ENCODE results near the gene AP1S3. TPM values are rescaled to one million over a fixed set of nuclear protein-coding genes. Genes with fewer than 3 reads are reported as not detected.
A peak's percentile ranks its signal among the peaks of the same experiment; 100 is the strongest.

The AP1S3 gene
- total RNA-seq, 1 donor from 2014 or later: 0.80 TPM

DNA sequence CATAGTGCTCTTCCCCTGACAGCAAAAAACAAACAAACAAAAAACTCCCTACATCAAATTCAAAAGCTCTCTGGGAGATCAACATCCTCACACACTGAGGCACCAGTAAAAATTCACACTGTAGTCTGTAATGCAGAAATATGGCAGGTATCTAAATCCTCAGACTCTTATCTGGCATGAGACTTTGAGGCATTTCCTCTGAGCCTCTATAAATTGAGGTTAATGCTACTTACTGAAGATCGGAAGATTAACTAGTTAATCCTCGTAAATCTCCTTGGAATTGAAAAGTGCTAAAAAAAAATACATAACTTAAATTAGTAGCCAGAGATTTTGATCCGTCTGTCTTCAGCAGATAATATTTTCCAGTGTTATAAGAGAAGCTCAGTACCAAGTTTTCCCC lies 65.0 kb downstream of the AP1S3 start:
- Mint-ChIP-seq H3K27me3 (ENCODE audit: unreplicated experiment) (no peaks in the 10 kb centered on the region), H3K36me3 (ENCODE audit: low read depth, unreplicated experiment) (no peaks in the 10 kb centered on the region), H3K27ac (ENCODE audit: unreplicated experiment) (no peak overlapping the region), H3K4me3 (ENCODE audit: unreplicated experiment) (no peak overlapping the region), H3K9me3 (ENCODE audit: unreplicated experiment) (no peaks in the 10 kb centered on the region), H3K4me1 (ENCODE audit: unreplicated experiment) (peaks cover 11% of the 10 kb centered on the region)
- no peak for DNase-seq (ENCODE audit: low spot score)
- TF ChIP-seq, protein P1, sequence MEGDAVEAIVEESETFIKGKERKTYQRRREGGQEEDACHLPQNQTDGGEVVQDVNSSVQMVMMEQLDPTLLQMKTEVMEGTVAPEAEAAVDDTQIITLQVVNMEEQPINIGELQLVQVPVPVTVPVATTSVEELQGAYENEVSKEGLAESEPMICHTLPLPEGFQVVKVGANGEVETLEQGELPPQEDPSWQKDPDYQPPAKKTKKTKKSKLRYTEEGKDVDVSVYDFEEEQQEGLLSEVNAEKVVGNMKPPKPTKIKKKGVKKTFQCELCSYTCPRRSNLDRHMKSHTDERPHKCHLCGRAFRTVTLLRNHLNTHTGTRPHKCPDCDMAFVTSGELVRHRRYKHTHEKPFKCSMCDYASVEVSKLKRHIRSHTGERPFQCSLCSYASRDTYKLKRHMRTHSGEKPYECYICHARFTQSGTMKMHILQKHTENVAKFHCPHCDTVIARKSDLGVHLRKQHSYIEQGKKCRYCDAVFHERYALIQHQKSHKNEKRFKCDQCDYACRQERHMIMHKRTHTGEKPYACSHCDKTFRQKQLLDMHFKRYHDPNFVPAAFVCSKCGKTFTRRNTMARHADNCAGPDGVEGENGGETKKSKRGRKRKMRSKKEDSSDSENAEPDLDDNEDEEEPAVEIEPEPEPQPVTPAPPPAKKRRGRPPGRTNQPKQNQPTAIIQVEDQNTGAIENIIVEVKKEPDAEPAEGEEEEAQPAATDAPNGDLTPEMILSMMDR (IDR thresholded peaks at IDR 0.05; ENCODE audit: unreplicated experiment): no peak

DNA sequence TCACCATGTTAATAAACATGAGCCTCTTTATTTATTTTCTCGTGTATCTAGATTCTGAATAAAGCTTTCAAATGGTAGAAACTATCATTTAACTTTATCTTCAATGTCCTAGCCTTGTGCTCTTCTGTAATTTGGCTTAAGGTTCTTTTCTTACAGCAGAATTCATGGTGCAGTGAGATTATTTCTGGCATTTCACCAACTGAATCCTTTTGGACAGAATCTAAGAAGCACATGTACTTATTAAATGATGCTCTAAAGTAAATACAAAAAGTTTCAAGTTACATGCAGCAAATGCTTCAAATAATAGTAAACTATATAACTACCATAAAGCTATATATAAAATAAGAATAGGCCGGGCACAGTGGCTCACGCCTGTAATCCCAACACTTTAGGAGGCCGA lies 65.9 kb downstream of the AP1S3 start:
- Mint-ChIP-seq H3K27ac (ENCODE audit: unreplicated experiment) (no peak overlapping the region), H3K4me1 (ENCODE audit: unreplicated experiment) (peaks cover 13% of the 10 kb centered on the region), H3K9me3 (ENCODE audit: unreplicated experiment) (no peaks in the 10 kb centered on the region), H3K36me3 (ENCODE audit: low read depth, unreplicated experiment) (no peaks in the 10 kb centered on the region), H3K4me3 (ENCODE audit: unreplicated experiment) (no peak overlapping the region), H3K27me3 (ENCODE audit: unreplicated experiment) (no peaks in the 10 kb centered on the region)
- TF ChIP-seq, protein P1 (IDR thresholded peaks at IDR 0.05; ENCODE audit: unreplicated experiment): no peak
- DNase-seq (ENCODE audit: low spot score): no peak

DNA sequence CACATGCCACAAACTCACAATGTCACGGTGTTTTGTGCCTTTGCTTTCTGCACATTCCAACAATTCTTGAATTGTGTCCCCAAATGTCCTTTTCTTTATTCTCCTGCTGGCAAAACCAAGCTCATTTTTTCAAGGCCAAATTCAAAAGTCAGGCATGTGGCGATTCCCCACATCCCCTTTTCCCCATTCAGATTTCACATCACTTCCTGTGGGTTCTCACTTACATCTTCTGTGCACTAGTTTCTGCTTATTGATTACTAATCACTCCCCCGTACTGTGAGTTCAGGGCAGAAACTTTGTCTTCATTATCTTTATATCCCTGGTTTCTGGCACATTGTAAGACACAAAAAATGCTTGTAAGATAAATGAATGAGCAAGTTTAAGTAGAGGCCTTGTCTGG lies 69.2 kb downstream of the AP1S3 start:
- H3K4me3 Mint-ChIP-seq (ENCODE audit: unreplicated experiment): no peak overlapping the region
- no peak overlapping the region for H3K27ac Mint-ChIP-seq (ENCODE audit: unreplicated experiment)
- H3K9me3 Mint-ChIP-seq (ENCODE audit: unreplicated experiment): no peaks in the 10 kb centered on the region
- peaks cover 4% of the 10 kb centered on the region for H3K27me3 Mint-ChIP-seq (ENCODE audit: unreplicated experiment)
- DNase-seq (ENCODE audit: low spot score): no peak
- TF ChIP-seq, protein P1 (IDR thresholded peaks at IDR 0.05; ENCODE audit: unreplicated experiment): no peak
- H3K36me3 Mint-ChIP-seq (ENCODE audit: low read depth, unreplicated experiment): peaks cover 3% of the 10 kb centered on the region
- H3K4me1 Mint-ChIP-seq (ENCODE audit: unreplicated experiment): peaks cover 28% of the 10 kb centered on the region

DNA sequence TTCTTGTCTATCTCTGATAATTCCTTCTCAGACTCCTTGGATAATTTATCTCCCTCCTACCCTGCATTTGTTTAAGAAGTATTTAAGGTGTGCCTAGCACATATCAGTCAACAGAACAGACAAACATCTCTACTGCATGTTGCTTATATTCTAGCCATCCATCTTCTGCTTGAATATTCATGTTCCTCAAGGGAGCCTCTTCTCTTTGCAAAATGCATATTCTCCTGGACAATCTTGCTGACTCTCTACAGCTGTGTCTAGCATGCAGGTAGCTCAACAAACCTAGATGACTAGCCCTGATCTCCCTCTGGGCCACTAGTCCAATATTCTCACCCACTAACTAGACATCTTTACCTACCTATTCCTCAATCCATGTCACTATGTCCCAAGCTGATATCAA lies 70.0 kb downstream of the AP1S3 start:
- H3K4me3 Mint-ChIP-seq (ENCODE audit: unreplicated experiment): no peak overlapping the region
- H3K36me3 Mint-ChIP-seq (ENCODE audit: low read depth, unreplicated experiment): peaks cover 3% of the 10 kb centered on the region
- H3K27ac Mint-ChIP-seq (ENCODE audit: unreplicated experiment): no peak overlapping the region
- no peaks in the 10 kb centered on the region for H3K9me3 Mint-ChIP-seq (ENCODE audit: unreplicated experiment)
- TF ChIP-seq, protein P1 (IDR thresholded peaks at IDR 0.05; ENCODE audit: unreplicated experiment): no peak
- peaks cover 28% of the 10 kb centered on the region for H3K4me1 Mint-ChIP-seq (ENCODE audit: unreplicated experiment)
- peaks cover 4% of the 10 kb centered on the region for H3K27me3 Mint-ChIP-seq (ENCODE audit: unreplicated experiment)
- no peak for DNase-seq (ENCODE audit: low spot score)

DNA sequence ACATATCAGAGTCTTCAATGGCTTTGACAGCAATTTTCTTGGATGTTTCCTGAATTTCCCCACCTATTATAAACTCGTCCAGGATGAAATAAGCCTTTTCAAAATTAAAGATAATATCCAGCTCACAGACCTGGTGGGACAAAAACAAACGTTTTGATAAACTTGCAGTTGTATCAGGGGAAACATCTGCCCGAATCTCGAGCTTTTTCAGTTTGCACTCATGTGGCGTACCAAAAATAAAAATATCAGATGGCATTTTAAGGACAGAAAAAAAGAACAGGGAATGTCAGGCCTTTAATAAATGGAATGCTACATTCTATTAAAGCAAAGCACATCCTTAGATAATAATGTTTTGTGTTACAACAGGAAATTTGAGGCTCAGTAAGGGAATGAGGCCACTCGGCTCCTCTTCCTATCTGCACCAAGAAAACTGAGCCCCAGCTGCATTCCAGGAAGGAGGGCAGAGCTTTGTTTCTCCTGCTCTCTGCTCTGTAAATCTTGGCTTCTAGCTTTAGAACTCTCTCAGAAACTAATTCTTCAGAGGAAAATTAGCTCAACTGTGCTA lies 72.1 kb downstream of the AP1S3 start:
- no peak overlapping the region for H3K4me3 Mint-ChIP-seq (ENCODE audit: unreplicated experiment)
- DNase-seq (ENCODE audit: low spot score): no peak
- H3K9me3 Mint-ChIP-seq (ENCODE audit: unreplicated experiment): no peaks in the 10 kb centered on the region
- H3K27me3 Mint-ChIP-seq (ENCODE audit: unreplicated experiment): peaks cover 4% of the 10 kb centered on the region
- TF ChIP-seq, protein P1 (IDR thresholded peaks at IDR 0.05; ENCODE audit: unreplicated experiment): no peak
- H3K36me3 Mint-ChIP-seq (ENCODE audit: low read depth, unreplicated experiment): peaks cover 3% of the 10 kb centered on the region
- H3K27ac Mint-ChIP-seq (ENCODE audit: unreplicated experiment): peak overlapping the region; percentile 96
- H3K4me1 Mint-ChIP-seq (ENCODE audit: unreplicated experiment): peaks cover 28% of the 10 kb centered on the region

Data from endothelial cell (in vitro differentiated cells).